Neuronal stem cell (in vitro differentiated cells): ENCODE data around the gene DGKB.

Source experiments
- DNase-seq: peaks from one replicate; pipeline ENCODE4 v3.0.0-alpha.2; 2013; ENCODE audit warnings: low spot score
- H2AFZ ChIP-seq: one replicate; pipeline ENCODE4 v1.6.1; 2013; ENCODE audit warnings: mild to moderate bottlenecking, low read length, inconsistent platforms
- H2AK5ac ChIP-seq: 2 replicates; pipeline ENCODE4 v1.6.1; 2013; ENCODE audit warnings: low read depth, mild to moderate bottlenecking, inconsistent platforms, low read length, moderate library complexity, mixed read lengths
- H2BK120ac ChIP-seq: 2 replicates; pipeline ENCODE4 v1.6.1; 2013; ENCODE audit warnings: low read depth, mild to moderate bottlenecking, inconsistent platforms, low read length, moderate library complexity, mixed read lengths
- H2BK12ac ChIP-seq: one replicate; pipeline ENCODE4 v1.6.1; 2013; ENCODE audit warnings: low read length, inconsistent platforms
- H2BK15ac ChIP-seq: 2 replicates; pipeline ENCODE4 v1.6.1; 2013; ENCODE audit warnings: mild to moderate bottlenecking, low read length, inconsistent platforms, mixed read lengths
- H2BK5ac ChIP-seq: one replicate; pipeline ENCODE4 v1.6.1; 2013; ENCODE audit warnings: inconsistent platforms, mild to moderate bottlenecking, low read length, moderate library complexity
- H3K14ac ChIP-seq: one replicate; pipeline ENCODE4 v1.6.1; 2013; ENCODE audit warnings: low read length, inconsistent platforms
- H3K18ac ChIP-seq: 2 replicates; pipeline ENCODE4 v1.6.1; 2013; ENCODE audit warnings: low read length, inconsistent platforms
- H3K23ac ChIP-seq: 2 replicates; pipeline ENCODE4 v1.6.1; 2013; ENCODE audit warnings: low read depth, mild to moderate bottlenecking, mixed read lengths, low read length, inconsistent platforms; ENCODE audit not compliant: poor library complexity
- H3K27ac ChIP-seq: replicated peaks from 3 replicates; pipeline ENCODE4 v1.5.1; 2013; ENCODE audit warnings: low read length, inconsistent platforms
- H3K27me3 ChIP-seq, 3 experiments: 2 replicates each; pipeline ENCODE4 v1.6.1; 2013; ENCODE audit warnings: low read length in 3 of 3, mild to moderate bottlenecking in 2 of 3, inconsistent platforms in 1 of 3, low read depth in 1 of 3, mixed read lengths in 1 of 3, moderate library complexity in 1 of 3; ENCODE audit not compliant: control insufficient read depth in 3 of 3, insufficient read depth in 3 of 3
- H3K36me3 ChIP-seq, 2 donors: replicated peaks in 1 of 2; 2 replicates each; pipeline ENCODE4 v1.6.1; 2013; ENCODE audit warnings: low read length in 2 of 2; ENCODE audit not compliant: control insufficient read depth in 2 of 2, insufficient read depth in 2 of 2
- H3K4ac ChIP-seq: 2 replicates; pipeline ENCODE4 v1.6.1; 2013; ENCODE audit warnings: inconsistent platforms, mild to moderate bottlenecking, low read length, moderate library complexity
- H3K4me1 ChIP-seq, 2 donors: 1 replicate in 1 of 2; 2 replicates in 1 of 2; pipeline ENCODE4 v1.6.1; 2013; ENCODE audit warnings: low read length in 2 of 2, low read depth in 1 of 2; ENCODE audit not compliant: control insufficient read depth in 2 of 2, insufficient read depth in 1 of 2
- H3K4me2 ChIP-seq: one replicate; pipeline ENCODE4 v1.6.1; 2013; ENCODE audit warnings: mild to moderate bottlenecking, low read length, inconsistent platforms; ENCODE audit not compliant: insufficient read depth, poor library complexity, severe bottlenecking
- H3K4me3 ChIP-seq, 2 donors: 2 replicates each; pipeline ENCODE4 v1.5.1; 2013; ENCODE audit warnings: low read length in 2 of 2, mild to moderate bottlenecking in 2 of 2, inconsistent platforms in 1 of 2, moderate library complexity in 1 of 2
- H3K79me1 ChIP-seq: one replicate; pipeline ENCODE4 v1.6.1; 2013; ENCODE audit warnings: low read depth, mild to moderate bottlenecking, inconsistent platforms, low read length, moderate library complexity
- H3K9ac ChIP-seq: one replicate; pipeline ENCODE4 v1.6.1; 2013; ENCODE audit warnings: mild to moderate bottlenecking, low read depth, low read length, inconsistent platforms; ENCODE audit not compliant: poor library complexity
- H3K9me3 ChIP-seq, 2 donors: replicated peaks in 1 of 2; 2 replicates each; pipeline versions ENCODE3 to v1.6.1; 2013; ENCODE audit warnings: low read length in 2 of 2, mild to moderate bottlenecking in 2 of 2, inconsistent platforms in 1 of 2, low read depth in 1 of 2, mixed read lengths in 1 of 2, moderate library complexity in 1 of 2; ENCODE audit not compliant: control insufficient read depth in 2 of 2, insufficient read depth in 1 of 2
- H4K8ac ChIP-seq: one replicate; pipeline ENCODE4 v1.6.1; 2013; ENCODE audit warnings: low read depth, mild to moderate bottlenecking, inconsistent platforms, low read length, moderate library complexity
- H4K91ac ChIP-seq: one replicate; pipeline ENCODE4 v1.6.1; 2013; ENCODE audit warnings: low read length, low read depth, mild to moderate bottlenecking, inconsistent platforms; ENCODE audit not compliant: poor library complexity
- WGBS, 2 donors: extraction: QIAGEN DNeasy Blood & Tissue Kit; methylation state at CpG; one replicate each; pipeline ENCODE4 v1.1.7; 2013; ENCODE audit warnings: missing lambda C conversion rate in 2 of 2, mixed read lengths in 1 of 2; ENCODE audit not compliant: insufficient read length in 2 of 2, insufficient replicate concordance in 1 of 2; ENCODE audit errors: extremely low coverage in 2 of 2; 5-methylcytosine and 5-hydroxymethylcytosine counted together

The DGKB gene

DNA sequence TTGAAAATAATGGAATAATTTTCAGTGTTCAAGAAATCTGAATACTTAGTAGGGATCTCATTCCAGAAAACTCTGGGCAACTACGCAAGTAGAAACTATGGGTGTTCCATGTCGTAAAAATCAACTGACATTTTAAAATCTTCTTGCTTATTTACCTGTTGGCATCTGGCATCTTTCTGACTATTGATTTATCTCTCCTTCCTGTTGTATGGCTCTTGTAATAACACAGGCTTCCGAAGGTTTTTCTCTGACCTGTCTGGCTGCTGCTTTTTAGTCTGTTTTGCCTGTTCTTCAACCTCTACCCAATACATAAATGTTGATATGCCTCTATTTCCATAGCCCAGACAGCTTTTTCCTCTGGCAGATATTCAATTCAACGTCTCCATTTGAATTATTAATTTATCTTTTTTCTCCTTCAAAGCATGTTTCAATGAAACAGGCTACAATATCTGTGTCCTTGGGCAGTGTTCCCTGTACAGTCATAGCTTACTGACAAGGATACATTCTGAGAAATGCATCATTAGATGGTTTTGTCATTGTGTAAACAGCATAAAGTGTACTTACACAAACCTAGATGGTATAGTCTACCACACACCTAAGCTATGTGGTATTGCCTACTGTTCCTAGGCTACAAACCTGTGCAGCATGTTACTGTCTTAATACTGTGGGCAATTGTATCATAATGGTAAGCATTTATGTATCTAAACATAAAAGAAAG, 807.2 kb downstream of the DGKB start:
- no peak for DNase-seq
- Histone ChIP-seq H3K4me1 (no peaks in the 10 kb centered on the region), H2AFZ (no peak overlapping the region), H3K4ac (no peak overlapping the region), H2BK12ac (no peak overlapping the region), H3K18ac (no peak overlapping the region), H4K8ac (no peak overlapping the region), H3K23ac (no peak overlapping the region), H3K27me3 (no peaks in the 10 kb centered on the region), H2BK5ac (no peak overlapping the region), H2BK15ac (no peak overlapping the region), H4K91ac (no peak overlapping the region), H2AK5ac (no peak overlapping the region), H3K79me1 (no peaks in the 10 kb centered on the region), H3K4me3 (no peak overlapping the region), H2BK120ac (no peak overlapping the region), H3K4me2 (no peak overlapping the region), H3K36me3 (no peaks in the 10 kb centered on the region), H3K9ac (no peak overlapping the region), H3K9me3 (no peaks in the 10 kb centered on the region), H3K27ac (no peak overlapping the region), H3K14ac (no peak overlapping the region)
- WGBS, 2 donors: no CpG with 5 or more reads among the region's 4 CpGs
